OCI-LY1 (cell line): ENCODE data around the gene PRSS38.

Source experiments
- CTCF ChIP-seq: fragments of 200-600 bp; sonication (generic), shearing (Covaris generic); IDR thresholded peaks from 2 replicates; pipeline ENCODE4 v1.5.1; 2017; ENCODE audit warnings: mild to moderate bottlenecking, antibody characterized with exemption, low read length, moderate library complexity, mixed read lengths
- EZH2 ChIP-seq: fragments of 200-600 bp; sonication (generic), shearing (Covaris generic); IDR thresholded peaks from 2 replicates; pipeline ENCODE4 v1.8.0; 2017; ENCODE audit warnings: borderline replicate concordance, mixed run types, mild to moderate bottlenecking, antibody characterized with exemption, low read length, moderate library complexity, mixed read lengths

GRCh38 chr1:227813962-227814361, 1.5 kb upstream of the PRSS38 start:
- TF ChIP-seq EZH2 (no peak), CTCF (no peak)
